Activated CD4-positive, alpha-beta T cell treated with anti-CD3 and anti-CD28 coated beads for 36 hours (primary cell): Measurements from ENCODE around the gene PGM3. TPM values are rescaled to one million over a fixed set of nuclear protein-coding genes. Genes with fewer than 3 reads are reported as not detected.
"Not testable (repeated sequence)": the region's sequence is repeated elsewhere in the genome, so short reads cannot be mapped to it uniquely, and the experiment has no call there.

Experiments used
- ATAC-seq: fragments of 200-7000 bp; cut with Tn5 transposase; one replicate; pipeline ENCODE4 v1.10.0; 2021; ENCODE audit warnings: mild to moderate bottlenecking, moderate library complexity
- CTCF ChIA-PET: fragments of 350-600 bp; sonication (Branson Sonifier 250); formaldehyde crosslinking; loops from one replicate; lab custom pipeline; 2021; ENCODE audit warnings: antibody characterized with exemption; lab: Charles Lee
- POLR2A ChIA-PET: fragments of 350-600 bp; sonication (Branson Sonifier 250); formaldehyde crosslinking; loops from one replicate; lab custom pipeline; 2021; ENCODE audit warnings: antibody characterized with exemption, inconsistent platforms; lab: Charles Lee
- DNase-seq: peaks from one replicate; pipeline ENCODE4 v3.0.0-alpha.2; 2020
- H3K27ac Mint-ChIP-seq: one replicate; pipeline ENCODE4 v1.8.0; 2021; ENCODE audit warnings: mixed read lengths
- H3K27me3 Mint-ChIP-seq: one replicate; pipeline ENCODE4 v1.8.0; 2021; ENCODE audit warnings: mixed read lengths
- H3K36me3 Mint-ChIP-seq: one replicate; pipeline ENCODE4 v1.8.0; 2021; ENCODE audit warnings: low read depth, mixed read lengths
- H3K4me1 Mint-ChIP-seq: one replicate; pipeline ENCODE4 v1.8.0; 2021; ENCODE audit warnings: mixed read lengths
- H3K4me3 Mint-ChIP-seq: one replicate; pipeline ENCODE4 v1.8.0; 2021; ENCODE audit warnings: mild to moderate bottlenecking, moderate library complexity, mixed read lengths
- H3K9me3 Mint-ChIP-seq: one replicate; pipeline ENCODE4 v1.8.0; 2021; ENCODE audit warnings: low read depth, mixed read lengths
- intact Hi-C, 2 experiments: fragments of 100-400 bp; cut with DNase I in 1 of 2; cut with micrococcal nuclease in 1 of 2; formaldehyde crosslinking; loops; one replicate each; pipeline versions ENCODE4 v1.14.2 to v1.15.1; 2022 to 2024; cut with DNase I, micrococcal nuclease
- total RNA-seq, 2 experiments: library from RNA; stranded (reverse); gene quantifications; one replicate each; pipeline ENCODE4 v1.2.3, GENCODE V29; 2021

Gene PGM3
- total RNA-seq, 2 experiments from 2014 or later: 12.6 to 19.6 TPM

DNA sequence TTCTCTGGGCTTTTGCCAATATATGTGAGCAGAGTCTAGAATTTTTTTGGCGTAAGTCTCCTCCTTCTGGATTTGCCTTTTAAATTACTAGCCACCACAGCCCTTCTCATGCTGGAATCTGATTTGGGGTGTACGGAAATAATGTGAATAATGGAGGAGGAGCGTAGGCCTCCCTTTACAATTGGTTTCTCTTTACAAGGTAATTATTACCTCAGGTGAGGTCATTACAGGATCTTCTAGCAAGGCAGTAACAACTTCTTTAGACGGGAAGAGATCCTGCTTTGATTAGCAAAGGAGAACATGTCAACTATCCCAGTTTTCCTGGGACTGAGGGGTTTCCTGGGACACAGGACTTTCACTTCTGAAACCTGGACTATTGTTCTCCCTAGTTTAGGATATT lies 9.0 kb upstream of the PGM3 start:
- H3K4me1 Mint-ChIP-seq: no peaks in the 10 kb centered on the region
- no peaks in the 10 kb centered on the region for H3K9me3 Mint-ChIP-seq
- ChIA-PET CTCF (interaction anchor here (1.0 kb wide), 1 partner anchor 135 kb away, joined by 4 read pairs; the partner anchor contains the start of gene DOP1A), POLR2A (no interaction called here)
- no peak overlapping the region for H3K4me3 Mint-ChIP-seq
- intact Hi-C loops: no loop called here
- H3K27me3 Mint-ChIP-seq: peaks cover 9% of the 10 kb centered on the region
- no peak for ATAC-seq
- no peaks in the 10 kb centered on the region for H3K36me3 Mint-ChIP-seq
- no peak overlapping the region for H3K27ac Mint-ChIP-seq
- no peak for DNase-seq

- ChIA-PET CTCF (no interaction called here), POLR2A (no interaction called here)
- intact Hi-C loops: loop anchor here in 1 of 2 experiments (2.0 to 10.0 kb wide), 2 partner anchors 77 to 955 kb away; partner anchors contain the start of gene IBTK
These were observed 6.8 kb upstream of the PGM3 start for GRCh38 chr6:83199863-83200225.

DNA sequence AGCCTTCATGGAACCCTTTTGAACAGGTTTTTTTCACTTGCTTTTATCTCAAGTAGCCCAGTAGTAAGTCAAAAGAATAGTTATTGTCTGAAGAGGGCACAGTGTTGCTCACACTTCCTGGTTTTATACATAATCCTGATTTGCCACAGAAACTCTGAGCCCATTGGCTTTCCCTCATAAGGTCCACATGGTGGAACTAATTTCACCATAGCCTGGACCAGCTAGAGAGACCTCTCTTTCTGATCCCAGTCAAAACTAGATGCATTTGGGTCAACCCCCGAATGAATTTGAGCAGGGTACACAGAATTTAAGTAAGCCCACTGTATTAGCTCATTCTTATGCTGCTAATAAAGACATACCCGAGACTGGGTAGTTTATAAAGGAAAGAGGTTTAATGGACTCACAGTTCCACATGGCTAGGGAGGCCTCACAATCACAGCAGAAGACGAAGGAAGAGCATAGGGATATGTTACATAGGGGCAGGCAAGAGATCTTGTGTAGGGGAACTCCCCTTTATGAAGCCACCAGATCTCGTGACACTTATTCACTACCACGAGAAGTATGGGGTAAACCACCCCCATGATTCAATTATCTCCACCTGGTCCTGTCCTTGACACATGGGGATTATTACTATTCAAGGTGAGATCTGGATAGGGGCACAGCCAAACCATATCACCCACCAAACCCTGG lies 6.3 kb upstream of the PGM3 start:
- DNase-seq (no peak), ATAC-seq (peak; percentile 61)
- H3K4me1 Mint-ChIP-seq: peaks cover 7% of the 10 kb centered on the region
- no peak overlapping the region for H3K4me3 Mint-ChIP-seq
- H3K9me3 Mint-ChIP-seq: no peaks in the 10 kb centered on the region
- peak overlapping the region; percentile 12 for H3K27ac Mint-ChIP-seq
- ChIA-PET POLR2A (no interaction called here), CTCF (no interaction called here)
- intact Hi-C loops: loop anchor here in 1 of 2 experiments (10.0 kb wide), 1 partner anchor 955 kb away; the partner anchor contains the start of gene IBTK
- peaks cover 7% of the 10 kb centered on the region for H3K36me3 Mint-ChIP-seq
- H3K27me3 Mint-ChIP-seq: no peaks in the 10 kb centered on the region

More at GRCh38 chr6:83199863-83200225, 6.8 kb upstream of the PGM3 start:
- H3K27me3 Mint-ChIP-seq: no peaks in the 10 kb centered on the region
- ATAC-seq (no peak), DNase-seq (no peak)
- no peak overlapping the region for H3K4me3 Mint-ChIP-seq
- H3K27ac Mint-ChIP-seq: no peak overlapping the region
- H3K36me3 Mint-ChIP-seq: peaks cover 7% of the 10 kb centered on the region
- H3K4me1 Mint-ChIP-seq: peaks cover 5% of the 10 kb centered on the region
- no peaks in the 10 kb centered on the region for H3K9me3 Mint-ChIP-seq

- intact Hi-C loops: loop anchor here in 1 of 2 experiments (10.0 kb wide), 1 partner anchor 954 kb away; the partner anchor contains the start of gene IBTK
- CTCF ChIA-PET: interaction anchor here (0.8 to 3.2 kb wide), 3 partner anchors 17 to 131 kb away, joined by 3 to 10 read pairs (median 9); partner anchors contain the start of gene DOP1A
- Mint-ChIP-seq H3K9me3 (no peaks in the 10 kb centered on the region), H3K36me3 (peaks cover 7% of the 10 kb centered on the region), H3K4me3 (no peak overlapping the region), H3K27me3 (no peaks in the 10 kb centered on the region), H3K27ac (no peak overlapping the region), H3K4me1 (peaks cover 10% of the 10 kb centered on the region)
- DNase-seq (no peak), ATAC-seq (peak; percentile 12)
- POLR2A ChIA-PET: no interaction called here
These were observed 5.6 kb upstream of the PGM3 start for GRCh38 chr6:83198486-83199172.

GRCh38 chr6:83193747-83194566 lies 892 bp upstream of the PGM3 start:
- Mint-ChIP-seq H3K36me3 (peaks cover 19% of the 10 kb centered on the region), H3K9me3 (no peaks in the 10 kb centered on the region), H3K27ac (no peak overlapping the region), H3K4me3 (peak overlapping the region; percentile 95), H3K4me1 (peaks cover 31% of the 10 kb centered on the region), H3K27me3 (no peaks in the 10 kb centered on the region)
- ChIA-PET POLR2A (interaction anchor here (1.2 kb wide), 1 partner anchor 126 kb away, joined by 3 read pairs; the partner anchor contains the start of gene DOP1A), CTCF (interaction anchor here (0.6 to 4.1 kb wide), 3 partner anchors 128 to 329 kb away, joined by 3 to 26 read pairs (median 3); partner anchors contain the start of genes DOP1A and UBE3D)
- intact Hi-C loops: loop anchor here (1.0 to 10.0 kb wide), 9 partner anchors 21 to 1441 kb away; partner anchors contain the start of genes DOP1A (in 2 of the 2), IBTK (in 2 of the 2), CEP162 (in 1 of the 2) and CYB5R4 (in 1 of the 2)
- DNase-seq: peak; percentile 28
- ATAC-seq: no peak

- ChIA-PET POLR2A (interaction anchor here (0.7 kb wide), 1 partner anchor 117 kb away, joined by 5 read pairs; no protein-coding TSS in a partner anchor), CTCF (interaction anchor here (4.1 kb wide), 1 partner anchor 126 kb away, joined by 26 read pairs; the partner anchor contains the start of genes DOP1A and UBE3D)
- Mint-ChIP-seq H3K4me1 (peaks cover 34% of the 10 kb centered on the region), H3K4me3 (peak overlapping the region; percentile 95), H3K27ac (peak overlapping the region; percentile 94), H3K36me3 (peaks cover 23% of the 10 kb centered on the region), H3K27me3 (no peaks in the 10 kb centered on the region), H3K9me3 (no peaks in the 10 kb centered on the region)
- ATAC-seq (peak; percentile 17), DNase-seq (no peak)
- intact Hi-C loops: loop anchor here (2.0 to 10.0 kb wide), 5 partner anchors 22 to 1440 kb away; partner anchors contain the start of genes CEP162 (in 1 of the 2), IBTK (in 1 of the 2), TENT5A (in 1 of the 2) and TPBG (in 1 of the 2)
These were observed 609 bp downstream of the PGM3 start for GRCh38 chr6:83192456-83192855.

- ChIA-PET POLR2A (interaction anchor here (0.7 kb wide), 1 partner anchor 117 kb away, joined by 5 read pairs; no protein-coding TSS in a partner anchor), CTCF (interaction anchor here (4.1 kb wide), 1 partner anchor 126 kb away, joined by 26 read pairs; the partner anchor contains the start of genes DOP1A and UBE3D)
- H3K27ac Mint-ChIP-seq, H3K27me3 Mint-ChIP-seq, ATAC-seq, DNase-seq, H3K9me3 Mint-ChIP-seq: not testable (repeated sequence)
- intact Hi-C loops: loop anchor here (2.0 to 10.0 kb wide), 5 partner anchors 23 to 1439 kb away; partner anchors contain the start of genes CEP162 (in 1 of the 2), IBTK (in 1 of the 2), TENT5A (in 1 of the 2) and TPBG (in 1 of the 2)
- peaks cover 23% of the 10 kb centered on the region for H3K36me3 Mint-ChIP-seq
- peak overlapping the region; percentile 95 for H3K4me3 Mint-ChIP-seq
- H3K4me1 Mint-ChIP-seq: peaks cover 34% of the 10 kb centered on the region
These were observed 1.1 kb downstream of the PGM3 start for GRCh38 chr6:83191974-83192373.

- DNase-seq (no peak), ATAC-seq (no peak)
- ChIA-PET CTCF (interaction anchor here (1.6 to 7.0 kb wide), 2 partner anchors 16 to 124 kb away, joined by 10 to 33 read pairs; partner anchors contain the start of genes DOP1A and UBE3D), POLR2A (no interaction called here)
- peaks cover 21% of the 10 kb centered on the region for H3K36me3 Mint-ChIP-seq
- no peaks in the 10 kb centered on the region for H3K9me3 Mint-ChIP-seq
- peaks cover 30% of the 10 kb centered on the region for H3K4me1 Mint-ChIP-seq
- no peak overlapping the region for H3K27ac Mint-ChIP-seq
- intact Hi-C loops: loop anchor here (5.0 to 10.0 kb wide), 2 partner anchors 828 to 946 kb away; partner anchors contain the start of genes IBTK (in 1 of the 2) and TPBG (in 1 of the 2)
- H3K4me3 Mint-ChIP-seq: no peak overlapping the region
- H3K27me3 Mint-ChIP-seq: no peaks in the 10 kb centered on the region
These were observed 2.4 kb downstream of the PGM3 start for GRCh38 chr6:83190626-83191025.

DNA sequence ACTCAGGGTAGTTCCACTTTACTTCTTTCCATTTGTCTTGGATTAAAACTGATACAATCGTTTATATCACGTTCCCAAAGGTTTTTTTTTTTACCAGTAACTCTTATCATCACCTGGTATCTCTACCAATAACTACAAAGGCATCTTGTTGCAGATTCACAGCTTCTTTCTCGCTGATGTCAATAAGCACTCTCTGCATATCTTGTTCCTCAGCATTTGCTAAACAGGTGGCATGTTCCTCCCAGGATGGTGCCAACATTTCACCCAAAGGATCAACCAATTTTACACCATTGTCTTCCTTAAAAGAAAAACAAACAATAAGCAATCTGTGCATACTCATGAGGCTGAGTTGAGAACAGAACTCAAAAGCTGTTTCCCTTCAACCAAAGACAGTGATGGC lies 4.6 kb downstream of the PGM3 start:
- ChIA-PET POLR2A (interaction anchor here (0.6 kb wide), 3 partner anchors 24 to 979 kb away, joined by 3 read pairs; no protein-coding TSS in a partner anchor), CTCF (interaction anchor here (0.6 to 7.0 kb wide), 5 partner anchors 9 to 122 kb away, joined by 4 to 33 read pairs (median 4); partner anchors contain the start of genes DOP1A and UBE3D)
- peaks cover 39% of the 10 kb centered on the region for H3K36me3 Mint-ChIP-seq
- intact Hi-C loops: no loop called here
- no peak for ATAC-seq
- no peaks in the 10 kb centered on the region for H3K27me3 Mint-ChIP-seq
- no peak overlapping the region for H3K27ac Mint-ChIP-seq
- no peak overlapping the region for H3K4me3 Mint-ChIP-seq
- no peak for DNase-seq
- peaks cover 24% of the 10 kb centered on the region for H3K4me1 Mint-ChIP-seq
- no peaks in the 10 kb centered on the region for H3K9me3 Mint-ChIP-seq

DNA sequence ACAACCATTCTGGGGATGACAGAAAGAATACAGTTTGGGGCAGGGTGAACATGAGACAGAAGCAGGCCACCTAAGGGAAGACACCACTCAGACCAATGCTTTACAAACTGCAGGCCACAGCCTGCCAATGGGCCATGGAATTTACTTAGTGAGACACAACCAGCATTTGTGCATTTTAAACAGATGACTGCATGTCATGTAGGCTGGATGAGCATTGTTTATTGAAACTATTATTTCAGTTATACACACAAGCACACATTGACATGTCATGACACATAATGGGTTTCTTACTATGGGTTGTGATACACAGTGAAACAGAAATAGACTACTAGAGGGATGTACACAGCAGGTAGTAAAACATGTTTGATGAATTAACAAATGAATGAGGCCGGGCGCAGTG lies 8.0 kb downstream of the PGM3 start:
- ChIA-PET CTCF (interaction anchor here (0.8 to 7.0 kb wide), 3 partner anchors 30 to 119 kb away, joined by 3 to 33 read pairs (median 3); partner anchors contain the start of genes DOP1A and UBE3D), POLR2A (no interaction called here)
- Mint-ChIP-seq H3K4me1 (peaks cover 10% of the 10 kb centered on the region), H3K9me3 (no peaks in the 10 kb centered on the region), H3K27me3 (no peaks in the 10 kb centered on the region), H3K4me3 (no peak overlapping the region), H3K27ac (no peak overlapping the region), H3K36me3 (peaks cover 50% of the 10 kb centered on the region)
- intact Hi-C loops: no loop called here
- DNase-seq: no peak
- ATAC-seq: no peak
